Measurements from ENCODE around the gene EOGT.

The EOGT gene

DNA sequence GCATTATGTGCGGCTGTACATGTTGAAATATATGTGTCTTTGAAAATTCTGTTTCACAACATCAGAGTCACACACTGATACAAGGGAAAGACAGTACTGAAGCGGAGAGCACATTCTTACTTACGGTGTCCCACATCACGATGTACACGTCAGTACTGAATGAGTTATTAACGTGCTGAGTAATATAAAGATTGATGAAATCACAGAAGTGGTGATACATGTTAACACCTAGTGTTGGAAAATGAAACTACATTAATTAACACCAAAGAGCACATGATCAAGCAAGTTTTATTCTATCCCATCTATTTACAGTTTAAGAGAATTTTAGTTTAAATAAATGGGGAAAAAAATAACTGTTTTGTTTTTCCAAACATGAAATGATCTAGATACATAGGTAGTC is 15.6 kb downstream of the EOGT start:
- H3K36me3 ChIP-seq (ENCODE audit: insufficient read depth, insufficient read length, low read length): peaks cover 72% of the 10 kb centered on the region
- no peaks in the 10 kb centered on the region for H3K4me1 ChIP-seq (ENCODE audit: insufficient read depth, insufficient read length)
- no peaks in the 10 kb centered on the region for H3K27me3 ChIP-seq (ENCODE audit: insufficient read depth, insufficient read length)
- TF ChIP-seq YY1 (IDR thresholded peaks at IDR 0.05; ENCODE audit: insufficient read depth, insufficient read length) (no peak), SUZ12 (IDR thresholded peaks at IDR 0.05; ENCODE audit: extremely low read depth, insufficient read depth, insufficient read length) (no peak), ZNF274 (IDR thresholded peaks at IDR 0.05; ENCODE audit: low read depth, low read length) (no peak)
- DNase-seq (ENCODE audit: low read depth, low spot score): no peak
- no peak overlapping the region for H3K4me3 ChIP-seq (ENCODE audit: insufficient read length, low read depth)
- H3K9me3 ChIP-seq (ENCODE audit: insufficient read depth, low read length): peaks cover 14% of the 10 kb centered on the region; the same call in 1 of the 2 replicates
- no peak overlapping the region for H3K9ac ChIP-seq (ENCODE audit: insufficient read length, low read depth)

DNA sequence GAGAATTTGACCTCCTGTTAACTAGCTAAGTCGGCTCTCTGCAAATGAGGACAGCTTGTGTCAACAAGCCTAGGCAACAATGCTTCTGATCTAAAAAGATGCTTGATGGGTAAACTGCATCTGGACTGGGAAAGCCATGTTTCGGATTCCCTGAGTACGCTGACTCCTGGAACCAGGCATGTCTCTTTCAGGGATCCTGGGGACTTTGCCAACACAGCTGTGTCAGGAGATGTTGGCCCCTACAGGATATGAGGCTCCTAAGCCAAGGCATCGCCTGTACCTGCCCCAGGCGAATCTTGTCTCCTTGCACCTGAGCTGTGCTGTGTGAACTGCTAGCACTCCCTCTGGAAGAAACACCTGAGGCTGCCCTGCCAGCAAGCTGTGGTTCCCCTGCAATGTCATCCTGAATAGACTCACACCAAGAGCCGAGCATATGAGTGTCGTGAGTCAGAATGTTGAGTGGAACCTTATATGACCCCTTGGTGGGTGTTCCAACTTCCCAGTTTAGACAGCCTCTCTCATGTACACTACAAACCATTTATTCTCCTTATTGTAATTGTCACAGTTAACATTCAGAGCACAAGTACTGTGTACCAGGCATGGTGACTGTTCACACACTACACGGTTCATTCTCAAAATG is 17.0 kb downstream of the EOGT start:
- Histone ChIP-seq H3K9ac (ENCODE audit: insufficient read length, low read depth) (no peak overlapping the region), H3K9me3 (ENCODE audit: insufficient read depth, low read length) (peaks cover 20% of the 10 kb centered on the region; the same call in 1 of the 2 replicates), H3K36me3 (ENCODE audit: insufficient read depth, insufficient read length, low read length) (peaks cover 68% of the 10 kb centered on the region), H3K4me1 (ENCODE audit: insufficient read depth, insufficient read length) (no peaks in the 10 kb centered on the region), H3K4me3 (ENCODE audit: insufficient read length, low read depth) (no peak overlapping the region), H3K27me3 (ENCODE audit: insufficient read depth, insufficient read length) (no peaks in the 10 kb centered on the region)
- no peak for TF ChIP-seq YY1 (IDR thresholded peaks at IDR 0.05; ENCODE audit: insufficient read depth, insufficient read length)
- TF ChIP-seq SUZ12 (IDR thresholded peaks at IDR 0.05; ENCODE audit: extremely low read depth, insufficient read depth, insufficient read length): no peak
- no peak for TF ChIP-seq ZNF274 (IDR thresholded peaks at IDR 0.05; ENCODE audit: low read depth, low read length)
- DNase-seq (ENCODE audit: low read depth, low spot score): no peak

DNA sequence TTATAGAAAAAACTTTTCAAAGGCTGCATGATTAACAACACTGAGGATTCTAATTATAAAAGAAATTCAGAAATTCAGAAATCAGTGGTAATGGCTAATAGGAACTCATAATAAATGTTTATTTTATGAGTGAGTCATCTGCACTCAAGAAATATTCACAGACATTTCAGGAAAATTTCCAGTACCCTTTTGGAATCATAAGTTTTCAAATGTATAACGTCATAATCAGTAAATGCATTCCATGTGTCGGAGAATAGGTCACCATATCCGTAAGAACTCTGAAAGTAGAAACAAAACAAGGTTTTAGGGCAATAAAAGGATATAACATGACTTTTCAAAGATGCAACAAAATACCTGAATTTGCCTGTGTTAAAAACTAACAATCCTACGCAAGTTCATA is 24.7 kb downstream of the EOGT start:
- H3K9me3 ChIP-seq (ENCODE audit: insufficient read depth, low read length): peaks cover 15% of the 10 kb centered on the region; the same call in 1 of the 2 replicates
- TF ChIP-seq ZNF274 (IDR thresholded peaks at IDR 0.05; ENCODE audit: low read depth, low read length): no peak
- no peak for TF ChIP-seq SUZ12 (IDR thresholded peaks at IDR 0.05; ENCODE audit: extremely low read depth, insufficient read depth, insufficient read length)
- no peak for TF ChIP-seq YY1 (IDR thresholded peaks at IDR 0.05; ENCODE audit: insufficient read depth, insufficient read length)
- no peak for DNase-seq (ENCODE audit: low read depth, low spot score)
- no peaks in the 10 kb centered on the region for H3K4me1 ChIP-seq (ENCODE audit: insufficient read depth, insufficient read length)
- no peaks in the 10 kb centered on the region for H3K27me3 ChIP-seq (ENCODE audit: insufficient read depth, insufficient read length)
- H3K36me3 ChIP-seq (ENCODE audit: insufficient read depth, insufficient read length, low read length): peaks cover 71% of the 10 kb centered on the region
- H3K4me3 ChIP-seq (ENCODE audit: insufficient read length, low read depth): no peak overlapping the region
- no peak overlapping the region for H3K9ac ChIP-seq (ENCODE audit: insufficient read length, low read depth)

DNA sequence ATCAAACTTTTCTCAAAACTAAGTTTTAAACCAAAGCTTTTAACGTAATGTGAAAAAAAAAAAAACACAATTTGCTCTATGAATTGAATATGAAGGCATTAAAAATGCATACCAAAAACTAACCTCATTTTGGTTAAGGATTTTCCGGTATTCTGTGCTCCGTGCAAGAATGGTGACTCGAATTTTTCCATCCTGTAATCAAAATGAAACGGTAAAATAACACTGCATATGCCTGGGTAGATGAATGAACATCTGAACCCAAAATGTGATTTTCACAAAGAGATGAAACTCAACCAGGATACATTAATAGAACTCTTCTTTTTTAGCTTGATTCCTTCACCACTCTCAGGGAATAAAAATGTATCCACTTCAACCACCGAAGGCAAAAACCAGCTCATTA is 26.2 kb downstream of the EOGT start:
- Histone ChIP-seq H3K27me3 (ENCODE audit: insufficient read depth, insufficient read length) (no peaks in the 10 kb centered on the region), H3K36me3 (ENCODE audit: insufficient read depth, insufficient read length, low read length) (peaks cover 68% of the 10 kb centered on the region), H3K4me3 (ENCODE audit: insufficient read length, low read depth) (no peak overlapping the region), H3K9ac (ENCODE audit: insufficient read length, low read depth) (no peak overlapping the region), H3K9me3 (ENCODE audit: insufficient read depth, low read length) (peaks cover under 1% of the 10 kb centered on the region; the same call in 1 of the 2 replicates), H3K4me1 (ENCODE audit: insufficient read depth, insufficient read length) (no peaks in the 10 kb centered on the region)
- TF ChIP-seq SUZ12 (IDR thresholded peaks at IDR 0.05; ENCODE audit: extremely low read depth, insufficient read depth, insufficient read length): no peak
- TF ChIP-seq ZNF274 (IDR thresholded peaks at IDR 0.05; ENCODE audit: low read depth, low read length): no peak
- no peak for TF ChIP-seq YY1 (IDR thresholded peaks at IDR 0.05; ENCODE audit: insufficient read depth, insufficient read length)
- DNase-seq (ENCODE audit: low read depth, low spot score): no peak

DNA sequence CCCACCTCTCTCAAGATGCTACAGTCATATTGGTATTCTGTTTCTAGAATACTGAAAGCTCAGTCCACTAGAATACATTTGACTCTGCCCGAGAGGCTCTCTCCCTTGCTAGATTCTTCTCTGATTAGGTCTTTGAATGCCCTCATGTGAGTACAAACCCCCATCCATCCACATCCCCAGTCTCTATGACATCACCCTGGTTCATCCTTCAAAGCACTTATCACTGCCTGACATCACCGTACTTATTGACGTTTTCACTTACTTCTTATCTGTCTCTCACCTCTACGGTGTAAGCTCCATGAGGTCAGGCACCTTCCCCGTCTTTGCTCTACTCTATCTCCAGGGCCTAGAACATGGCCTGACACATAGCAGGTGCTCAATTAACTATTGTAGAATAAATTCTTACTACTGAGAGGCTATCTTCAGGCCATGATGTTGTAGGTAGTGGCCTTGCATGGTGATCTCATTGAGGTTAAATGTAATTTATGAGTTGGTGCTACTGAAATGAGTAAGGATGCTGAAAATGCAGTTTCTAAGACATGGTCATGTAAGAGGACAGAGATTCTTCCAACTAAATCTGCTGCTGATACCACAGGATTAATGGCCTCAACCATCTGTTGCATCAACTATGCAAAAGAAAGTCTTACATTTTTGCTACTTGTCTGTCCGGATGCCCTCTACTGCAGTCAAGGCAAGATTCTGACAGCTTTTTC is 26.8 kb downstream of the EOGT start:
- Histone ChIP-seq H3K36me3 (ENCODE audit: insufficient read depth, insufficient read length, low read length) (peaks cover 69% of the 10 kb centered on the region), H3K9me3 (ENCODE audit: insufficient read depth, low read length) (no peaks in the 10 kb centered on the region), H3K4me1 (ENCODE audit: insufficient read depth, insufficient read length) (no peaks in the 10 kb centered on the region), H3K9ac (ENCODE audit: insufficient read length, low read depth) (no peak overlapping the region), H3K27me3 (ENCODE audit: insufficient read depth, insufficient read length) (no peaks in the 10 kb centered on the region), H3K4me3 (ENCODE audit: insufficient read length, low read depth) (no peak overlapping the region)
- no peak for DNase-seq (ENCODE audit: low read depth, low spot score)
- TF ChIP-seq SUZ12 (IDR thresholded peaks at IDR 0.05; ENCODE audit: extremely low read depth, insufficient read depth, insufficient read length): no peak
- no peak for TF ChIP-seq YY1 (IDR thresholded peaks at IDR 0.05; ENCODE audit: insufficient read depth, insufficient read length)

DNA sequence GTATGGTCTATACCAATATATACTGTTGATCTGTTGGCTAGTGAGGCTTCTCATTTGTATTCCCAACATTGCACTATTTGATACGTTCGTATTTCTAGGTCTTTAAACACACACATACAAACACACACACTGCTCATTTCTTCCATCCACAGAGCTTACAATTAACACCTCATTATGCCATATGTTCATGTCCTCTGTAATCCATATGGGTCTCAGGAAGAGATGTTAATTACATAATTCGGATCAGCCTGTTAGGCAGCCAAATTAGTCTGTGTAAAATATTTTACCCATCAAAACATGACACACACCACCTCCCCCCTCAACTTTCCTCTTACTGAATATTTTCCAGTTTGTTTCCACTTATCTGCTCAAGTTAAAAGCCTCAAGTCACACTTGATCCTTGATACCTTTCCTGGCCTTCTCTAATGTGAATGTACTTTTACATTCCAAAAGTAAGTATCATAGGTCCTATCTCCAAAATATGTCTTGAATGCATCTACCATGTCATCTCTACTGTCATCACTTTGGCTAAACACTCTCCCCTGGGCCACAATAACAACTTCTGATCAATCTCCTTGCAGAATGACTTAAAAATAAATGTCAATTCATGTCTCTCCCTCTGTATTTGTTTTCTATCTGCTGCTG is 28.2 kb downstream of the EOGT start:
- Histone ChIP-seq H3K4me1 (ENCODE audit: insufficient read depth, insufficient read length) (no peaks in the 10 kb centered on the region), H3K4me3 (ENCODE audit: insufficient read length, low read depth) (no peak overlapping the region), H3K9me3 (ENCODE audit: insufficient read depth, low read length) (no peaks in the 10 kb centered on the region), H3K27me3 (ENCODE audit: insufficient read depth, insufficient read length) (no peaks in the 10 kb centered on the region), H3K9ac (ENCODE audit: insufficient read length, low read depth) (no peak overlapping the region), H3K36me3 (ENCODE audit: insufficient read depth, insufficient read length, low read length) (peaks cover 74% of the 10 kb centered on the region)
- no peak for DNase-seq (ENCODE audit: low read depth, low spot score)
- no peak for TF ChIP-seq SUZ12 (IDR thresholded peaks at IDR 0.05; ENCODE audit: extremely low read depth, insufficient read depth, insufficient read length)
- no peak for TF ChIP-seq YY1 (IDR thresholded peaks at IDR 0.05; ENCODE audit: insufficient read depth, insufficient read length)
- TF ChIP-seq ZNF274 (IDR thresholded peaks at IDR 0.05; ENCODE audit: low read depth, low read length): no peak

DNA sequence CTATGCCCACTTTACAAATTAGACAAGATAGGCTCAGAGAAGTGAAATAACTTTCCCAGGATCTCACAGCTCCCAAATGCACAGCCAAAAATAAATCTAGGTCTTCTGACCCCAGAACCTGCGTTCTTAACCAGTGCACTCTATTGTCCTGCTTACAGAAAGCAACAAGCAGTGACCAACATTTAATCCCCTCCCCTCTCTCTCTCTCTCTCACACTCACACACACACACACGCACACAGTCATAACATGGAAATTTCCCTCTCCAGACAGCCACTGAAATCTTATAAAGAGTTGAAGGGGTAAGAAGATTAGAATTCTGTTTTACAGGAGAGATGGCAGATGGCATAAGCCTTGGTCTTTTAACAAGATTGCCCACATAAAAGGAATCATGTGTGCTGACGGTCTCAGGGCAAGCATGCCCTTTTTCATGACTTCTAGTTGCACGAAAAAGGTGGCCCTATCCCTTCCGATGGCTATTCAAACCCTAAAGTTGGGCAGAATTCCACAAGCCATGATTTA is 29.4 kb downstream of the EOGT start:
- TF ChIP-seq SUZ12 (IDR thresholded peaks at IDR 0.05; ENCODE audit: extremely low read depth, insufficient read depth, insufficient read length) (no peak), YY1 (IDR thresholded peaks at IDR 0.05; ENCODE audit: insufficient read depth, insufficient read length) (no peak)
- no peaks in the 10 kb centered on the region for H3K27me3 ChIP-seq (ENCODE audit: insufficient read depth, insufficient read length)
- no peak overlapping the region for H3K9ac ChIP-seq (ENCODE audit: insufficient read length, low read depth)
- H3K36me3 ChIP-seq (ENCODE audit: insufficient read depth, insufficient read length, low read length): peaks cover 86% of the 10 kb centered on the region
- H3K4me3 ChIP-seq (ENCODE audit: insufficient read length, low read depth): no peak overlapping the region
- no peaks in the 10 kb centered on the region for H3K4me1 ChIP-seq (ENCODE audit: insufficient read depth, insufficient read length)
- no peaks in the 10 kb centered on the region for H3K9me3 ChIP-seq (ENCODE audit: insufficient read depth, low read length)
- DNase-seq (ENCODE audit: low read depth, low spot score): no peak

Data from NT2/D1 (cell line).